ENCODE measurements around the gene TRIP13.

Gene TRIP13

GRCh38 chr5:955886-956761 is 63.4 kb downstream of the TRIP13 start:
- no peak for DNase-seq (ENCODE audit: low spot score)

- DNase-seq (ENCODE audit: low spot score), result no peak
Observed at GRCh38 chr5:956941-957747, 64.5 kb downstream of the TRIP13 start.

GRCh38 chr5:957748-958485 is 65.2 kb downstream of the TRIP13 start:
- no peak for DNase-seq (ENCODE audit: low spot score)

GRCh38 chr5:958701-959571 is 66.3 kb downstream of the TRIP13 start:
- DNase-seq (ENCODE audit: low spot score), result peak; percentile 17

GRCh38 chr5:959581-960531 is 67.2 kb downstream of the TRIP13 start:
- DNase-seq (ENCODE audit: low spot score), result peak; percentile 24

DNA sequence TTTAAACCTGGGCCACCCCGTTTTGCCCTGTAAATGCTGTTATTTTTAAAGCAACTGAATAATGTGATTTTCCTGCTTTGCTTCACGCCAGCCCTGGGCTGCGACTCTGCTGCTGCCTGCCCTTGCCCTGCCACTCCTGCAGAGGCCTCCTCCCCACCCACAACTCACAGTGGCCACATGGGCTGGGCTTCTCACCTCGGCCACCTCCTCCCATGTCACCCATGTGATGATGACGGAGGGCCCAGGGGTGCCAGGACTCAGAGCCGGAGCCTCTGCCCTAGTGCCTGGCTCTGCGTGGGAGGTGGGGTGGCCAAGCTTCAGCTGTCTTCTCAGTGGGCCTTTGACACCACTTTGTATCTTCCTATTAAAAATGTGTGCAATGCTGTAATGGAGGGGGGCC is 67.9 kb downstream of the TRIP13 start:
- DNase-seq (ENCODE audit: low spot score), result peak; percentile 19

- DNase-seq (ENCODE audit: low spot score), result peak; percentile 24
Observed at GRCh38 chr5:961002-961710, 68.5 kb downstream of the TRIP13 start.

DNA sequence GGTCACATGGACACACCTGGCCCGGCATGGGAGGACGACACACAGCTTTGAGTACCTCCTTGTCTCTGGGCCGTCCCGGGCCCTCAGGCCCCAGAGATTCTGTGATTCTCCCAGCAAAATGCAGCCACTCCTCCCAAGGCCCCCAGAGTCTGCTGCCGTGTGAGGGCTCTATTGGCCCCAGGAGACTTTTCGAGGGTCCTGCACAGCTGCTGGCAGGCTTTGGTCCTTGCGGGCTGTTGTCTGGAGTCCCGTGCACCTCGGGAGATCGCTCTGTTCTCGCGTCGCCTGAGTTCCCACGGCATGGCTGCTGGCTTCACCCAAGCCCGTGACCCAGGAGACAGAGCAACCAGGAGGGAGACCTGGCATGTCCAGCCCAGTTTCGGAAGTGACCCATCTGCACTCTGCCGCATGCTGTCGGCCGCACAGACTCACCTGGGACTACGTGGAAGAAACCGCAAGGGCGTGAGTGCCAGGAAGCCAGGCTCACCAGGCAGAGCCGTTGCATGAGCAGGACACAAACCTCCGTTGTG is 69.1 kb downstream of the TRIP13 start:
- DNase-seq (ENCODE audit: low spot score), result no peak

- no peak for DNase-seq (ENCODE audit: low spot score)
Observed at GRCh38 chr5:962386-962785, 69.7 kb downstream of the TRIP13 start.

GRCh38 chr5:962801-963200 is 70.1 kb downstream of the TRIP13 start:
- no peak for DNase-seq (ENCODE audit: low spot score)

GRCh38 chr5:963310-963672 is 70.6 kb downstream of the TRIP13 start:
- no peak for DNase-seq (ENCODE audit: low spot score)

GRCh38 chr5:963673-964531 is 71.2 kb downstream of the TRIP13 start:
- no peak for DNase-seq (ENCODE audit: low spot score)

DNA sequence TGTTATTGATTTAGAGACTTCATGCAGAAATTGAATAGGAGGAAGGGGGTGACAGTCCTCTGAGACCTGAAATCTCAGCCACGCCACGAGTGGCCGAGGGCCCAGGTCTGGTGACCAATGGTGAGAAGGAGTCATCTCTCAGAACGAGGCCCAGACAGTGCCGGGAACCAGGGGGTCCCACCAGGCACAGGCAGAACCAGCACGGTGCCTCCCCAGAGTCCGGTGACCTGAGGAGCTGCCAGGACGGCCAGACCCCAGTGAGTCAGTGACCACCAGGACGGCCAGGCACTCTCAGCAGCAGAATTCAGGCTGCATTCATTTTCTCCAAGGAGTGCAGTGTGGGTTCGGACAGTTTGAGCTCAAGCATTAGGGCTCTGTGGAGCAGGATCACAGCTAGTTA is 72.1 kb downstream of the TRIP13 start:
- DNase-seq (ENCODE audit: low spot score), result no peak

GRCh38 chr5:965604-966344 is 73.1 kb downstream of the TRIP13 start:
- no peak for DNase-seq (ENCODE audit: low spot score)

GRCh38 chr5:966345-966710 is 73.6 kb downstream of the TRIP13 start:
- no peak for DNase-seq (ENCODE audit: low spot score)

DNA sequence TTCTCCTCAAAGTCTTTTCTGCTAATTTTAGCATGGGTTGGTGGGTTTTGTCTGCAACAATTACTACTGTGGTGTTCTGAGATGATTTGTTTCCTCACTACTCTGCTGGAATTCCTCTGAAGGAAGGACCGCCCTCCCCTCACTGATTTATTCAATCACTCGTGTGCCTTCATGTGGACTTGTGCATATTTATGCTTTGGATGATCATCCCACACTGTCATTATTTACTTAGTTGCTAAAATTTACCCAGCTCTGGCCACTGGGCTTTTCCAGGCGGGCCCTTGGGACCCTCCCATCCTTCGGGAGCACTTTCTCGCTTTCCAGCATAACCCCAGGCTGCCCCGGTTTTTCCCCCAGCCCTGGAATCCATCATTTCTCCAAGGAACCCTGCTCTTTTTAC is 74.3 kb downstream of the TRIP13 start:
- DNase-seq (ENCODE audit: low spot score), result no peak

Data from D341Med (cell line).